Adrenal gland (tissue), 12 donors: ENCODE results near the gene GABRG2. TPM values are rescaled to one million over a fixed set of nuclear protein-coding genes. Genes with fewer than 3 reads are reported as not detected.

Source experiments
- DNase-seq, 7 donors: peaks; one replicate each; pipeline ENCODE4 v3.0.0-alpha.2; 2019 to 2020
- H3K27ac ChIP-seq, 5 donors: fragments of 200-600 bp; sonication (generic) in 4 of 5; 1 replicate in 3 of 5; 2 replicates in 2 of 5; pipeline versions ENCODE4 v1.5.1 to v1.8.0; 2016 to 2020; ENCODE audit warnings: mild to moderate bottlenecking in 1 of 5
- H3K27me3 ChIP-seq: fragments of 200-600 bp; 2 replicates; pipeline ENCODE4 v1.8.0; 2021
- H3K36me3 ChIP-seq, 2 donors: fragments of 200-600 bp; replicated peaks in 1 of 2; 1 replicate in 1 of 2; 2 replicates in 1 of 2; pipeline versions ENCODE4 v1.5.1 to v1.8.0; 2018 to 2022
- H3K4me1 ChIP-seq, 2 donors: fragments of 200-600 bp; replicated peaks in 1 of 2; 1 replicate in 1 of 2; 2 replicates in 1 of 2; pipeline versions ENCODE4 v1.5.1 to v1.8.0; 2018 to 2021
- H3K4me3 ChIP-seq, 4 donors: fragments of 200-600 bp; sonication (generic) in 3 of 4; one replicate each; pipeline ENCODE4 v1.5.1; 2016 to 2018
- H3K9me3 ChIP-seq, 3 donors: fragments of 200-600 bp; sonication (generic) in 1 of 3; replicated peaks in 1 of 3; 1 replicate in 2 of 3; 2 replicates in 1 of 3; pipeline versions ENCODE4 v1.5.1 to v1.8.0; 2016 to 2021
- POLR2A ChIP-seq, 2 donors: fragments of 450-650 bp; IDR thresholded peaks; one replicate each; pipeline ENCODE4 v1.6.1; 2017; ENCODE audit warnings: antibody characterized with exemption in 2 of 2, mild to moderate bottlenecking in 2 of 2, moderate library complexity in 1 of 2
- WGBS, 4 donors: extraction: QIAGEN DNeasy Blood & Tissue Kit in 2 of 4; methylation state at CpG; one replicate each; pipeline versions ENCODE4 v1.1.5 to v1.1.7; 2013 to 2017; 5-methylcytosine and 5-hydroxymethylcytosine counted together
- intact Hi-C, 2 donors: fragments of 100-400 bp; cut with DNase I; formaldehyde crosslinking; loops; one replicate each; pipeline versions ENCODE4 v1.14.1 to v1.15.0; 2022 to 2023
- polyA plus RNA-seq, 3 donors: library from polyadenylated mRNA; stranded (reverse); fragments of 200-250 nt in 2 of 3; fragments of 350-450 nt in 1 of 3; fragmentation: Illumina TruSeq in 1 of 3; extraction: RNeasy Lipid Tissue Mini Kit (QIAGEN cat#74804) in 1 of 3; gene quantifications; one replicate each; pipeline ENCODE4 v1.2.3, GENCODE V29; 2013 to 2014
- total RNA-seq, 9 donors: library from RNA; depleted of rRNA in 4 of 9; stranded (reverse); fragments of >200 nt in 4 of 9; fragments of 120-200 nt in 1 of 9; fragmentation: NEBNext Ultra II Directional in 1 of 9; extraction: Animal tissue kit (Norgen Biotek cat#: 25700) in 1 of 9; gene quantifications; one replicate each; pipeline versions ENCODE4 v1.1.0 to v1.2.4, GENCODE V29; 2013 to 2023
- TF ChIP-seq, protein P1 (sequence below), 6 experiments: fragments of 450-650 bp in 4 of 6; fragments of 200-600 bp in 2 of 6; sonication (generic) in 1 of 6; IDR thresholded peaks; 1 replicate in 5 of 6; 2 replicates in 1 of 6; pipeline versions ENCODE4 v1.5.1 to v1.8.0; 2016 to 2021; ENCODE audit warnings: antibody characterized with exemption in 6 of 6, mild to moderate bottlenecking in 2 of 6, moderate library complexity in 1 of 6
- donor health status: healthy with polysubstance abuse.
- donor health status: Bipolar disorder and iron deficiency.
- donor health status: DM: yes; HTN: yes; CAD: no.
- donor health status: DM: no; HTN: no; CAD: no.
- donor health status: DM: no; HTN: no; CAD: no.
- donor health status: DM: yes; HTN: yes; CAD: no.

The GABRG2 gene
- total and polyA plus RNA-seq, 12 donors = 0.11 to 11.2 (median 1.6) TPM; not detected in 3

DNA sequence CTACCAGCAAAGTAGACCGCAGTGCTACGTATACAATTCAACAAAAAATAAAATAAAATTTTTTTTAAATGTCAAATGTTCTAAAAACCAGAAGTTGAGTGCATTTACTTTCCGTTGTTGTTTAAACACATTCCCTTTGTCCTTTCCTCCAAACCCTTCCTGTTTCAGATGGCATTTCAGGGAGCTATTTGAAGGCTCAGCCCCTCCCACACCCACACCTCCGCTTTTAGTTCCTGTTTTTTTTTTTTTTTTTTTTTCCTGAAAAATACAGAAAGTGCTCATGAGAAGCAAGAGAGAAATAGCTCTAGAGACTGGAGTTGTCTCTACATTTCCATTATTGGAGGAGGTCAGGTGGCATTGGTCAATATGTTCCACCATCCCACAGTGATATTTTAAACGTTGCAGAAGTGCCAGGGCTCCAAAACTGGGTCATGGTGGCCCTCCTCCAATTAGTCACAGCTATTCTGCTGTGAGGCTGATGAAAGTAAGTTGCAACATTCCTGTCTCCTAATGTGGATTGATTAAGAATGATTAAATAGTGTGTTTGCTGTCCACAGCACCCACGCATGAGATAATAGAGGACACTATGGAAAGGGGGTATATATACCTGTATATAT, 106.9 kb downstream of the GABRG2 start:
- 57 to 66% (median 58%) methylated on average over 6 of the region's 6 CpGs for WGBS, 4 donors
- intact Hi-C loops = no loop called here
- H3K9me3 ChIP-seq = no peaks in the 10 kb centered on the region

DNA sequence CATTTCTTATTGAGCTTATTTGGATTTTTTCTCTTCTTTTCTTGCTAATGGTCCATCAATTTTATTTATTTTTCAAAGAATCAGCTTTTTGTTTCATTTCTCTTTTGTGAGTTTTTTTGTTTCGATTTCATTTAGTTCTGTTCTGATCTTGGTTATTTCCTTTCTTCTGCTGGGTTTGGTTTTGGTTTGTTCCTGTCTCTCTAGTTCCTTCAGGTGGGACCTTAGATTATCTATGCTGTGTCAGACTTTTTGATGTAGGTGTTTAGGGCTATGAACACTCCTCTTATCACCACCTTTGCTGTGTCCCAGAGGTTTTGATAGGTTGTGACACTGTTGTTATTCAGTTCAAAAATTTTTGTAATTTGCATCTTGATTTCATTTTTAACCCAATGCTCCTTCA, 119.8 kb downstream of the GABRG2 start:
- no peaks in the 10 kb centered on the region for H3K4me1 ChIP-seq
- no peaks in the 10 kb centered on the region for H3K36me3 ChIP-seq
- intact Hi-C loops = no loop called here
- 52 to 74% (median 65%) methylated on average over 1 of the region's 1 CpG for WGBS, 4 donors
- H3K27me3 ChIP-seq = no peaks in the 10 kb centered on the region
- H3K27ac ChIP-seq = no peak overlapping the region
- no peak for DNase-seq
- no peak for TF ChIP-seq POLR2A (IDR thresholded peaks at IDR 0.05)
- TF ChIP-seq, protein P1, sequence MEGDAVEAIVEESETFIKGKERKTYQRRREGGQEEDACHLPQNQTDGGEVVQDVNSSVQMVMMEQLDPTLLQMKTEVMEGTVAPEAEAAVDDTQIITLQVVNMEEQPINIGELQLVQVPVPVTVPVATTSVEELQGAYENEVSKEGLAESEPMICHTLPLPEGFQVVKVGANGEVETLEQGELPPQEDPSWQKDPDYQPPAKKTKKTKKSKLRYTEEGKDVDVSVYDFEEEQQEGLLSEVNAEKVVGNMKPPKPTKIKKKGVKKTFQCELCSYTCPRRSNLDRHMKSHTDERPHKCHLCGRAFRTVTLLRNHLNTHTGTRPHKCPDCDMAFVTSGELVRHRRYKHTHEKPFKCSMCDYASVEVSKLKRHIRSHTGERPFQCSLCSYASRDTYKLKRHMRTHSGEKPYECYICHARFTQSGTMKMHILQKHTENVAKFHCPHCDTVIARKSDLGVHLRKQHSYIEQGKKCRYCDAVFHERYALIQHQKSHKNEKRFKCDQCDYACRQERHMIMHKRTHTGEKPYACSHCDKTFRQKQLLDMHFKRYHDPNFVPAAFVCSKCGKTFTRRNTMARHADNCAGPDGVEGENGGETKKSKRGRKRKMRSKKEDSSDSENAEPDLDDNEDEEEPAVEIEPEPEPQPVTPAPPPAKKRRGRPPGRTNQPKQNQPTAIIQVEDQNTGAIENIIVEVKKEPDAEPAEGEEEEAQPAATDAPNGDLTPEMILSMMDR (IDR thresholded peaks at IDR 0.05) = no peak
- no peak overlapping the region for H3K4me3 ChIP-seq
- no peaks in the 10 kb centered on the region for H3K9me3 ChIP-seq

More for the DNA sequence above, 106.9 kb downstream of the GABRG2 start:
- H3K27me3 ChIP-seq = no peaks in the 10 kb centered on the region
- H3K27ac ChIP-seq = no peak overlapping the region
- H3K4me3 ChIP-seq = no peak overlapping the region
- TF ChIP-seq, protein P1 (IDR thresholded peaks at IDR 0.05) = no peak
- TF ChIP-seq POLR2A (IDR thresholded peaks at IDR 0.05) = no peak
- no peaks in the 10 kb centered on the region for H3K36me3 ChIP-seq
- DNase-seq = peak in 5 of 7 donors; percentile 28 to 48 (median 46)
- no peaks in the 10 kb centered on the region for H3K4me1 ChIP-seq

DNA sequence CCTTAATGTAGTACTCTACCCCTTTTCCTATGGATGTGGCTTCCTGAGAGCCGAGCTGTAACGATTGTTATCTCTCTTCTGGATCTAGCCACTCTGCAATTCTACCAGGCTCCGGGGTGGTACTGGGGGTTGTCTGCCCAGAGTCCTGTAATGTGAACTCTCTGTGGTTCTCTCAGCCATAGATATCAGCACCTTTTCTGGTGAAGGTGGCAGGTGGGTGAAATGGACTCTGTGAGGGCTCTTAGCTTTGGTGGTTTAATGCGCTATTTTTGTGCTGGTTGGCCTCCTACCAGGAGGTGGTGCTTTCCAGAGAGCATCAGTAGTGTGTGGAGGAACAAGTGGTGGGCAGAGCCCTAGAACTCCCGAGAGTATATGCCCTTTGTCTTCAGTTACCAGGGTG, 122.1 kb downstream of the GABRG2 start:
- no peak for TF ChIP-seq POLR2A (IDR thresholded peaks at IDR 0.05)
- TF ChIP-seq, protein P1 (IDR thresholded peaks at IDR 0.05) = no peak
- no peaks in the 10 kb centered on the region for H3K27me3 ChIP-seq
- no peak overlapping the region for H3K27ac ChIP-seq

DNA sequence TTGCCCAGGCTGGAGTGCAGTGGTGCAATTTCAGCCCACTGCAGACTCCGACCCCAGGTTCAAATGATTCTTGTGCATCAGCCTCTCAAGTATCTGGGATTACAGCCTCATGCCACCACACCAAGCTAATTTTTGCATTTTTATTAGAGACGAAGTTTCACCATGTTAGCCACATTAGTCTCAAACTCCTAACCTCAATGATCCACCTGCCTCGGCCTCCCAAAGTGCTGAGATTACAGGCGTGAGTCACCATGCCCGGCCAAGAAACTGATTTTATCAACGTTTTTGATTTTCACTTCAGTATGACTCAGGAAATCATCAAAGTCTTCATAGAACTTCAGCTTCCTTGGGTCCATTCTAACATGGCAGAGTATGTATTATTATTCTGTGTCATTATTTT, 125.4 kb downstream of the GABRG2 start:
- DNase-seq = no peak
- no peaks in the 10 kb centered on the region for H3K4me1 ChIP-seq
- no peaks in the 10 kb centered on the region for H3K9me3 ChIP-seq
- 69 to 81% (median 79%) methylated on average over 6 of the region's 6 CpGs for WGBS, 4 donors
- intact Hi-C loops = no loop called here
- TF ChIP-seq, protein P1 (IDR thresholded peaks at IDR 0.05) = no peak
- TF ChIP-seq POLR2A (IDR thresholded peaks at IDR 0.05) = no peak
- no peaks in the 10 kb centered on the region for H3K27me3 ChIP-seq
- no peak overlapping the region for H3K4me3 ChIP-seq
- no peaks in the 10 kb centered on the region for H3K36me3 ChIP-seq
- no peak overlapping the region for H3K27ac ChIP-seq

More for the DNA sequence above, 122.1 kb downstream of the GABRG2 start:
- no peaks in the 10 kb centered on the region for H3K36me3 ChIP-seq
- no peak for DNase-seq
- no peaks in the 10 kb centered on the region for H3K9me3 ChIP-seq
- 66 to 75% (median 73%) methylated on average over 5 of the region's 5 CpGs for WGBS, 4 donors
- intact Hi-C loops = no loop called here
- H3K4me1 ChIP-seq = no peaks in the 10 kb centered on the region
- H3K4me3 ChIP-seq = no peak overlapping the region
